ENCODE results near the gene BRSK2. TPM values are rescaled to one million over a fixed set of nuclear protein-coding genes. Genes with fewer than 3 reads are reported as not detected.

BRSK2 gene
- total and polyA plus RNA-seq, 9 of the 15 experiments (the other 6 are each of a cell fraction or from before 2014, with no cell fraction given) = 0.06 to 0.52 (median 0.18) TPM; not detected in 5

GRCh38 chr11:1351278-1351937 is 38.3 kb upstream of the BRSK2 start (continued):
- TF ChIP-seq BCLAF1 (IDR thresholded peaks at IDR 0.05; ENCODE audit: borderline replicate concordance in 1 of 2, control insufficient read depth in 1 of 2, low read depth in 2 of 2, low read length in 1 of 2) = peak in 1 of 2 experiments; percentile 96; a peak in 2 of 4 replicates
- no peak for TF ChIP-seq IRF1 (CRISPR knock-in tag; IDR thresholded peaks at IDR 0.05; ENCODE audit: borderline replicate concordance)
- peak; percentile 73 for TF ChIP-seq TAF9B (IDR thresholded peaks at IDR 0.05; ENCODE audit: partially characterized antibody)
- TF ChIP-seq MBD2 (IDR thresholded peaks at IDR 0.05; ENCODE audit: borderline replicate concordance, low read depth) = 0 out of 2 replicates have a peak, but pooled peaks have one; percentile 27
- no peak for TF ChIP-seq ZBTB26 (CRISPR knock-in tag; IDR thresholded peaks at IDR 0.05)
- TF ChIP-seq RBM15 (IDR thresholded peaks at IDR 0.05; ENCODE audit: insufficient read depth, low read length) = no peak
- TF ChIP-seq SIX5 (IDR thresholded peaks at IDR 0.05; ENCODE audit: borderline replicate concordance in 1 of 2, insufficient read depth in 1 of 2, low read depth in 1 of 2, low read length in 2 of 2) = no peak
- no peak for TF ChIP-seq POLR3G (IDR thresholded peaks at IDR 0.05; ENCODE audit: extremely low read depth, insufficient read length, insufficient replicate concordance)
- 0 out of 4 replicates have a peak, but pooled peaks of 1 of the 2 experiments have one; percentile 28 for TF ChIP-seq SIN3A (IDR thresholded peaks at IDR 0.05; ENCODE audit: borderline replicate concordance in 2 of 2, control insufficient read depth in 1 of 2, low read depth in 2 of 2, low read length in 2 of 2)
- peak; percentile 85; the same call in 1 of the 2 replicates for TF ChIP-seq ZC3H8 (IDR thresholded peaks at IDR 0.05)
- TF ChIP-seq ZNF316 (IDR thresholded peaks at IDR 0.05) = peak; percentile 85
- TF ChIP-seq BCOR (IDR thresholded peaks at IDR 0.05) = no peak
- no peak for TF ChIP-seq PRPF4 (IDR thresholded peaks at IDR 0.05; ENCODE audit: insufficient read depth, low read depth, low read length, poor library complexity, severe bottlenecking)
- TF ChIP-seq ZNF668 (CRISPR knock-in tag; IDR thresholded peaks at IDR 0.05) = no peak
- peak; percentile 30 for TF ChIP-seq HCFC1 (IDR thresholded peaks at IDR 0.05; ENCODE audit: low read depth, low read length)
- TF ChIP-seq ID3 (CRISPR knock-in tag; IDR thresholded peaks at IDR 0.05) = no peak
- no peak for TF ChIP-seq ID3 (tag; IDR thresholded peaks at IDR 0.05)
- peak; percentile 99 for TF ChIP-seq GTF2F1 (IDR thresholded peaks at IDR 0.05; ENCODE audit: low read depth, low read length)
- TF ChIP-seq NELFE (IDR thresholded peaks at IDR 0.05; ENCODE audit: insufficient read depth, insufficient read length) = no peak
- TF ChIP-seq GTF2E2 (tag; IDR thresholded peaks at IDR 0.05) = peak; percentile 97
- peak in 1 of 2 experiments; percentile 91; a peak in 1 of 4 replicates for TF ChIP-seq KDM4B (IDR thresholded peaks at IDR 0.05; ENCODE audit: borderline replicate concordance in 2 of 2, low read depth in 1 of 2)
- TF ChIP-seq RBM22 (IDR thresholded peaks at IDR 0.05; ENCODE audit: low read depth, low read length, poor library complexity, severe bottlenecking) = no peak

All from K562 (cell line).